NB4 (cell line): ENCODE data around the gene DDX49.

Experiments
- DNase-seq: peaks from one replicate; pipeline ENCODE4 v3.0.0; 2010; ENCODE audit warnings: low read depth
- H3K4me3 ChIP-seq: one replicate; pipeline ENCODE4 v1.5.1; 2011; ENCODE audit warnings: mild to moderate bottlenecking, low read depth, low read length, moderate library complexity
- CTCF ChIP-seq: IDR thresholded peaks from one replicate; pipeline ENCODE4 v1.5.1; 2012; ENCODE audit warnings: low read depth, low read length
- MAX ChIP-seq: IDR thresholded peaks from 2 replicates; pipeline ENCODE4 v1.6.1; 2011; ENCODE audit warnings: low read depth, low read length
- MYC ChIP-seq: IDR thresholded peaks from 2 replicates; pipeline ENCODE4 v1.6.1; 2011; ENCODE audit warnings: low read depth, low read length
- POLR2A ChIP-seq: IDR thresholded peaks from 2 replicates; pipeline ENCODE4 v1.6.1; 2011; ENCODE audit warnings: mild to moderate bottlenecking; ENCODE audit not compliant: insufficient read length; ENCODE audit errors: extremely low read depth

Gene DDX49

GRCh38 chr19:18878058-18878797 lies 41.3 kb upstream of the DDX49 start:
- TF ChIP-seq CTCF (no peak), MYC (no peak), MAX (no peak), POLR2A (no peak)
- no peak overlapping the region for H3K4me3 ChIP-seq

DNA sequence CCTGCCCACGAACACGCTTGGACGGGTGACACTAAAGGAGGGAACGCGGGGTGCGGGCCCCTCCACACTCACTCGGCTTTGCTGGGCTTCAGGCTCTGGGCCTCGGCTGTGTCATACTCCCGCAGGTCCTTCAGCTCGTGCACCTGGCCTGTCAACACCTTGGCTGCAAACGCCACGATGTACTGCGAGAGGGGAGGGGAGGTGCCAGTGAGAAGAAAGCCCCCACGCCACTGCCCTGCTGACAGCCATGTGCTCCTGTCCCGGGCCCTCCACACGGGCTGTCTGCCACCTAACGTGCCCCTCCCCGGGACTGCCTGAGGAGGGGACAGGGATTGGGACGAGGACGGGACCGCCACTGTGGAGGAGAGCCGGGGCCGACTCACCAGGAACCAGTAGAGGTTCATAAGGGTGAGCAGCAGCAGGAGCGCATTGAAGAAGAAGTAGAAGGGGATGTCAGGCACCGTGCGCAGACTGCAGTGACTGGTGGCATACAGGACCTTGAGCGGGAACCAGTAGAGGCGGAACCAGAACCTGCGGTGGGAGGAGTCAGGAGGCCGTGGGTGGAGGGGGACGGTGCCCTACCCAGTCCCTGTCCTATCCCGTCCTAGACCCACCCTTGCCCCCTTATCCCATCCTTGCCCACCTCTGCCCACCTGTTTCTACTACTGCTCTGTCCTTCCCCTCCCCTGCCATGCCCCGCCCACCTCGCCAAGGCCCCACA lies 40.5 kb upstream of the DDX49 start:
- DNase-seq, result no peak
- no peak for TF ChIP-seq CTCF
- TF ChIP-seq MYC, result no peak
- TF ChIP-seq MAX, result no peak
- no peak for TF ChIP-seq POLR2A

More at GRCh38 chr19:18878058-18878797, 41.3 kb upstream of the DDX49 start:
- DNase-seq, result no peak

DNA sequence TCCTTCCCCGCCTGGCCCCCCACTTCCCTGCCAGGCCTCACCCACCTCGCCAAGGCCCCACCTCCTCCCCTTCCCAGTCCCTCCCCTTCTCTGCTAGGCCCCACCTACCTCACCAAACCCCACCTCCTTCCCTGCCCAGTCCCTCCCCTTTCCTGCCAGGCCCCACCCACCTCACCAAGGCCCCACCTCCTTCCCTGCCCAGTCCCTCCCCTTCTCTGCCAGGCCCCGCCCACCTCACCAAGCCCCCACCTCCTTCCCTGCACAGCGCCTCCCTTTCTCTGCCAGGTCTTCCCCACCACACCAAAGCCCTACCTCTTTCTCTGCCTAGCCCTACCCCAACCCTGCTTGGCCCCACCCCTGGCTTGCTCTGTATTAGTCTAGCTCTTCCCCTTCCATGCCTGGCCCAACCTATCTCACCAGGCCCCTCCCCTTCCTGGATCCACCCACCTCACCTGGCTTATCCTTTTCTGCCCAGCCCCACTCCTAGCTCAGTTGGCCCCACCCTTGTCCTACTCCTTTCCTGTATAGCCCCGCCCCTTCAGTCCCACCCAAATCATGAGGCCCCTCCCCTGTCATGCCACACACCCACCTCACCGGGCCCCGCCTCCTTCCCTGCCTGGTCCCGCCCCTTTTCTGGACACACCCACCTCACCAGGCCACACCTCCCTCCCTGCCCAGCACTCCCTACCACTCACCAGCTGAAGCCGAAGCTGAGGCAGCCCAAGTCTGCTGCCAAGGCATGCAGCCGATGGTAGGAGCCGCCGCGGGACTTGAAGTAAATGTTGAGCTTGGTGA lies 39.7 kb upstream of the DDX49 start:
- peak; percentile 63 for DNase-seq
- no peak overlapping the region for H3K4me3 ChIP-seq
- TF ChIP-seq CTCF (no peak), POLR2A (no peak), MAX (no peak)

More for the DNA sequence above, 40.5 kb upstream of the DDX49 start:
- no peak overlapping the region for H3K4me3 ChIP-seq

DNA sequence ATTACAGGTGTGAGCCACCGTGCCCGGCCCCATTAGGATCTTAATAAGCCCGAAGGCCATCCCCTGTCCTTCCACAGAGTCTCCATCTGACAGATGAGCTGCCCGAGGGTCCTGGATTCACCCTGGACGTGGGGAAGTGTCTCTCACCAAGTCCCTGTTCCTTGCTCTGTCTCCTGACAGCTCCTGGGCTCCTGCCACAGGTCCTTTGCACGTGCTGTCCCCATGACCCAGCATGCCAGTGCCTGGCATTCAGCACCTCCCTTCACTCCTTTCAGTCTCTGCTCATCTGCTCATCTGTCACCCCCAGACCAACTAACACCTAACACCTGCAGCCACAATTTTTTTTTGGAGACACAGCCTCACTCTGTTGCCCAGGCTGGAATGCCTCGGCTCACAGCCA lies 38.0 kb upstream of the DDX49 start:
- no peak for DNase-seq
- TF ChIP-seq POLR2A, result no peak
- TF ChIP-seq CTCF, result no peak
- no peak for TF ChIP-seq MYC
- no peak for TF ChIP-seq MAX
- H3K4me3 ChIP-seq, result no peak overlapping the region

- no peak overlapping the region for H3K4me3 ChIP-seq
- TF ChIP-seq MAX, result no peak
- no peak for TF ChIP-seq CTCF
- no peak for TF ChIP-seq MYC
- no peak for TF ChIP-seq POLR2A
- no peak for DNase-seq
Measured at GRCh38 chr19:18883526-18884304, 35.8 kb upstream of the DDX49 start.
